GM19239 (cell line): ENCODE results near the gene DCAKD.

Experiments used
- DNase-seq: peaks from one replicate; pipeline ENCODE4 v3.0.0; 2011; ENCODE audit warnings: low spot score; ENCODE audit not compliant: insufficient read length
- FAIRE-seq: peaks from 2 replicates; lab custom pipeline; 2011; peaks lifted over from hg19 to GRCh38; lab: Jason Lieb, UNC

DCAKD gene

GRCh38 chr17:45034599-45034998, 16.8 kb downstream of the DCAKD start:
- DNase-seq (no peak), FAIRE-seq (no peak)

GRCh38 chr17:45032174-45032541, 19.3 kb downstream of the DCAKD start:
- DNase-seq (no peak), FAIRE-seq (no peak)

GRCh38 chr17:45031231-45032173, 19.9 kb downstream of the DCAKD start:
- DNase-seq: no peak
- FAIRE-seq: no peak

- DNase-seq (no peak), FAIRE-seq (no peak)
These were observed 20.7 kb downstream of the DCAKD start for GRCh38 chr17:45030733-45031132.

GRCh38 chr17:45029758-45030423, 21.5 kb downstream of the DCAKD start:
- FAIRE-seq (no peak), DNase-seq (no peak)

- DNase-seq (no peak), FAIRE-seq (no peak)
These were observed 22.3 kb downstream of the DCAKD start for GRCh38 chr17:45029096-45029495.

GRCh38 chr17:45022655-45023339, 28.6 kb downstream of the DCAKD start:
- no peak for DNase-seq
- FAIRE-seq: no peak

- DNase-seq: no peak
- no peak for FAIRE-seq
These were observed 29.2 kb downstream of the DCAKD start for GRCh38 chr17:45022288-45022648.

GRCh38 chr17:45021607-45022287, 29.7 kb downstream of the DCAKD start:
- DNase-seq (peak; percentile 94), FAIRE-seq (peak; percentile 67)

GRCh38 chr17:45020354-45021138, 30.9 kb downstream of the DCAKD start:
- FAIRE-seq (no peak), DNase-seq (no peak)

GRCh38 chr17:45018848-45019711, 32.4 kb downstream of the DCAKD start:
- FAIRE-seq (no peak), DNase-seq (no peak)

GRCh38 chr17:45018514-45018847, 33.0 kb downstream of the DCAKD start:
- FAIRE-seq: no peak
- DNase-seq: no peak

GRCh38 chr17:45016823-45017222, 34.6 kb downstream of the DCAKD start:
- DNase-seq (no peak), FAIRE-seq (no peak)

- DNase-seq (no peak), FAIRE-seq (no peak)
These were observed 35.2 kb downstream of the DCAKD start for GRCh38 chr17:45016237-45016636.

- no peak for FAIRE-seq
These were observed 38.1 kb downstream of the DCAKD start for GRCh38 chr17:45013021-45013997.

GRCh38 chr17:45011767-45012166, 39.7 kb downstream of the DCAKD start:
- no peak for FAIRE-seq
- no peak for DNase-seq

More at GRCh38 chr17:45013021-45013997, 38.1 kb downstream of the DCAKD start:
- DNase-seq: no peak

GRCh38 chr17:45009676-45010467, 41.6 kb downstream of the DCAKD start:
- no peak for DNase-seq

More at GRCh38 chr17:45009676-45010467, 41.6 kb downstream of the DCAKD start:
- FAIRE-seq: no peak
